ENCODE results near the gene CDK2.

The CDK2 gene

DNA sequence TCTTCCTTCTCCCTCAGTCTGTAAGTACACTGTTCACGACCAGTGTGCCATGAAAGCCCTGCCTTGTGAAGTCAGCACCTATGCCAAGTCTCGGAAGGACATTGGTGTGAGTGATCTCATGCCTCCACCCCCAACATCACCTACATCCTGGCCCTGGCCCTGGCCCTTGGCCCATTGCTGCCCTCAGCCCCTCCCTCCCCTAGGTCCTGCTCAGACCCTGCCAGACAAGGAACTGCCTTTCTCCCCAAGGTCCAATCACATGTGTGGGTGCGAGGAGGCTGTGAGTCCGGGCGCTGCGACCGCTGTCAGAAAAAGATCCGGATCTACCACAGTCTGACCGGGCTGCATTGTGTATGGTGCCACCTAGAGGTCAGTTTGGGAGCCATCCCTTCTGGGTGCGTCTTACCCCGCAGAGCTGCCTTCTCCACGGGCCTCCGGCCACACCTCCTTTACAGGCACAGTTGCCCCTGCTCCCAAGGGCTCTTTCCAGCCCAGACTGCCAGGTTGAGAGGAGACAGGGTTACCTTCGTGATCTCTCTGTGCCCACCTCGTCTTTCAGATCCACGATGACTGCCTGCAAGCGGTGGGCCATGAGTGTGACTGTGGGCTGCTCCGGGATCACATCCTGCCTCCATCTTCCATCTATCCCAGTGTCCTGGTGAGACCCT lies 26.4 kb upstream of the CDK2 start:
- TF ChIP-seq, protein P1, sequence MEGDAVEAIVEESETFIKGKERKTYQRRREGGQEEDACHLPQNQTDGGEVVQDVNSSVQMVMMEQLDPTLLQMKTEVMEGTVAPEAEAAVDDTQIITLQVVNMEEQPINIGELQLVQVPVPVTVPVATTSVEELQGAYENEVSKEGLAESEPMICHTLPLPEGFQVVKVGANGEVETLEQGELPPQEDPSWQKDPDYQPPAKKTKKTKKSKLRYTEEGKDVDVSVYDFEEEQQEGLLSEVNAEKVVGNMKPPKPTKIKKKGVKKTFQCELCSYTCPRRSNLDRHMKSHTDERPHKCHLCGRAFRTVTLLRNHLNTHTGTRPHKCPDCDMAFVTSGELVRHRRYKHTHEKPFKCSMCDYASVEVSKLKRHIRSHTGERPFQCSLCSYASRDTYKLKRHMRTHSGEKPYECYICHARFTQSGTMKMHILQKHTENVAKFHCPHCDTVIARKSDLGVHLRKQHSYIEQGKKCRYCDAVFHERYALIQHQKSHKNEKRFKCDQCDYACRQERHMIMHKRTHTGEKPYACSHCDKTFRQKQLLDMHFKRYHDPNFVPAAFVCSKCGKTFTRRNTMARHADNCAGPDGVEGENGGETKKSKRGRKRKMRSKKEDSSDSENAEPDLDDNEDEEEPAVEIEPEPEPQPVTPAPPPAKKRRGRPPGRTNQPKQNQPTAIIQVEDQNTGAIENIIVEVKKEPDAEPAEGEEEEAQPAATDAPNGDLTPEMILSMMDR (IDR thresholded peaks at IDR 0.05; ENCODE audit: insufficient read depth, low read depth, low read length, missing control alignments): peak; percentile 96
- DNase-seq (ENCODE audit: low read depth): peak; percentile 91

DNA sequence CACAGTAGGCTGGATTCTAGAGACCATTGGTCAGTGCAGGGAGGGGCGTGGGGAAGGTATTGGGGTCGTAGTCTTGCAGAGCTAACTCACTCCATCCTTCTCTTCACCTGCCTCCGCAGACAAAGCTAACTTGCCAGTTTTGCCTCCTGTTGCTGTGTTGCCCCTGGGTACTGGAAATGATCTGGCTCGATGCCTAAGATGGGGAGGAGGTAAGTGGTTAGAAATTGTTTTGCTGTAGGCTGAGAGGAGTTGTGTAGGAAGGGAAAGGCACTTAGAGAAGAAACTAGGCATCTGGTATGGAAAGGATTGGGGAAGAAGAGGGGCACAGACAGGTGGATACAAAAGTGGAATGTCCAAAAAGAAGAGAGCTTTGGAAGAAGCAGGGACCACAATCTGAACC lies 24.6 kb upstream of the CDK2 start:
- H3K4me3 ChIP-seq (ENCODE audit: low read depth, low read length): no peak overlapping the region
- DNase-seq (ENCODE audit: low read depth): no peak
- TF ChIP-seq, protein P1 (IDR thresholded peaks at IDR 0.05; ENCODE audit: insufficient read depth, low read depth, low read length, missing control alignments): no peak

More for the DNA sequence above, 26.4 kb upstream of the CDK2 start:
- H3K4me3 ChIP-seq (ENCODE audit: low read depth, low read length): no peak overlapping the region

DNA sequence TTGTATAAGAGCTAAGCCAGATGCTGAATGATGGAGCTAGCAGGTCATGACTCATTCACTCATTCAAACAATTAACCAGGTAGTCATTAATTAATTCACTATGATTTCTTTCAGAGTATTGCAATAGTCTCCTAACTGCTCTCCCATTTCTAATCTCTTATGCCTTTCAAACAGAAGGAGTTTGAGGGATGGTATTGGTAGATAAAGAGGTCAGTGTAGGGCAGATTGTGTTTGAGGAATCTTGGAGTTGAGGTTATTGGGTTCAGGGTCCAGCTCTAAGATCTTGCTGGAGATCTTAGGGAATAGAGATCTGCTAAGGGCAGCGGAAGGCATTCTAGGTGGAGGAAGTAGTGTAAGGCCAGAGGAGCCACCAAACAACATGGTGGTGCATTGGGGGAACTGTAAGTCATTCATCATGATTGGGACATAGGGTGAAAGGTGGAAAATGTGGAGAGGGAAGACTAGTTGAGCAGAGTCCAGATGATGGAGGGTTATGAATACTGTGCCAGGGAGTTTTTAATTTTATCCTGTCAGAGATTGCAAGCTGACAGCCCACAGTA lies 24.0 kb upstream of the CDK2 start:
- TF ChIP-seq, protein P1 (IDR thresholded peaks at IDR 0.05; ENCODE audit: insufficient read depth, low read depth, low read length, missing control alignments): no peak
- no peak for DNase-seq (ENCODE audit: low read depth)
- no peak overlapping the region for H3K4me3 ChIP-seq (ENCODE audit: low read depth, low read length)

DNA sequence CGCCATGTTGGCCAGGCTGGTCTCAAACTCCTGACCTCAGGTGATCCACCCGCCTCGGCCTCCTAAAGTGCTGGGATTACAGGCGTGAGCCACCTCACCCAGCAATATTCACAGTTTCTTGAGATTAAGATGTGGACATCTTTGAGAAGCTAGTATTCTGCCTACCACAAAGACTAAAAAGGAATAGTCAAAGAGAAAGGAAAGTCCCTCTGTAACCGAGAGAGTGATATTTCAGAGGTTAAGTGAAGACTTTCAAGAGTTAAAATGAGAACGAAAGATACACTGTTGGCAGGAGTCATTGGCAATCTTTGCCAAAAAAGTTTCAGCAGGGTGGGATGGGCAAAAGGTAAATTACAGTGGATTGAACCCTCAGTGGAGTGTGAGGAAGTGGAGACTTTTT lies 20.1 kb upstream of the CDK2 start:
- DNase-seq (ENCODE audit: low read depth): peak; percentile 59
- TF ChIP-seq, protein P1 (IDR thresholded peaks at IDR 0.05; ENCODE audit: insufficient read depth, low read depth, low read length, missing control alignments): no peak

DNA sequence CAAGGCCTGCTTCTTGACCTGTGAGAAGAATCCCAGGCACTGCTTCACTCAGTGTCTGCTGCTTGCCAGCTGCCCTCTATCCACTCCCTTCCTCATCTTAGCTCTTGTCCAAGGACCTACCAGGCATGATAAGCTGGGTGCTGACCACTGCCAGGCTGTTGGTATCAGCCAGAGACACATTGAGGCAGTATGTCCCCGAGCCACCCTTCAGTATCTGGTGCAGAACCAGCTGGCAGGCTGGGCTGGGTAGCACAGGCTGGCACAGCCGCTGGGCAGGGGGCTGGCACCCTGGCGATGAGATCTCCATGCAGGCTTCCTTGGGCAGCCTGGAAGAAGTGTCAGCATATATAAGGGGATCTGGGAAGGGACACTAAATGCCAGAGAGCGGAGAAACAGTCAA lies 11.3 kb upstream of the CDK2 start:
- DNase-seq (ENCODE audit: low read depth): no peak
- no peak overlapping the region for H3K4me3 ChIP-seq (ENCODE audit: low read depth, low read length)

More for the DNA sequence above, 20.1 kb upstream of the CDK2 start:
- no peak overlapping the region for H3K4me3 ChIP-seq (ENCODE audit: low read depth, low read length)

DNA sequence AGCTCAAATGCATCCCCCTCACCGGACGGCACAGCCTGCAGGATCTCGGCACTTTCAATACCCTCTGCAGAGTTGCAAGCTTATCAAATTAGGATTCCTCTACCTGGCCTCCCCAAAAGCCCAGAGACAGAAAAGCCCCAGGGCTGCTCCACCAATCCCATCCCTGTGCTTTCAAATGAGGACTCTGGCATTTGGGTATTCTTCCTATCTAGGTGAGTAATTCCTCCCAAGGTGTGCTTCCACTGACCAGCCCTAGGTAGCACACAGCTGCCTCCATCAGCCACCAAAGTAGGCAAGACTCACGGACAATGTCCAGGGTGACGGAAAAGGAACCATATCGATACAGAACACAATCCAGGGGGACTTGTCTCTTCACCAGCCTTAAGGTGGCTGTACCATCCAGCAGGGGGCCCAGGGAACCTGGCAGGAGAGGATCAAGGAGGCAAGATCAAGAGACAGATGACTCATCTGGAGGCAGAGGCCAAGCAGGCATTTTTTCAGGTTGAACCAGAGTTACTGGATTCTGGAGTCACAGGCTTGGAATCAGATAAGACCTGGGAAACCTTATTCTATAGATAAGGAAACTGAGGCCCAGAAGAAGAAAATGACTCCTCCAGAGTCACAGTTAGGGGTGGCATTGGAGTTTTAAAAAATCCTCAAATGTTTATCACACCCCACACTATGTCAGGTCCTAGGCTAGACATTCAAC lies 10.7 kb upstream of the CDK2 start:
- TF ChIP-seq, protein P1 (IDR thresholded peaks at IDR 0.05; ENCODE audit: insufficient read depth, low read depth, low read length, missing control alignments): peak; percentile 39
- peak; percentile 44 for DNase-seq (ENCODE audit: low read depth)
- H3K4me3 ChIP-seq (ENCODE audit: low read depth, low read length): no peak overlapping the region

More for the DNA sequence above, 11.3 kb upstream of the CDK2 start:
- TF ChIP-seq, protein P1 (IDR thresholded peaks at IDR 0.05; ENCODE audit: insufficient read depth, low read depth, low read length, missing control alignments): no peak

Measured in GM12865 (cell line).